ENCODE measurements around the gene GAS2L3. TPM values are rescaled to one million over a fixed set of nuclear protein-coding genes. Genes with fewer than 3 reads are reported as not detected.
"Not testable (repeated sequence)": the region's sequence is repeated elsewhere in the genome, so short reads cannot be mapped to it uniquely, and the experiment has no call there.

Gene GAS2L3
- total RNA-seq, 1 donor, result 38.0 TPM

DNA sequence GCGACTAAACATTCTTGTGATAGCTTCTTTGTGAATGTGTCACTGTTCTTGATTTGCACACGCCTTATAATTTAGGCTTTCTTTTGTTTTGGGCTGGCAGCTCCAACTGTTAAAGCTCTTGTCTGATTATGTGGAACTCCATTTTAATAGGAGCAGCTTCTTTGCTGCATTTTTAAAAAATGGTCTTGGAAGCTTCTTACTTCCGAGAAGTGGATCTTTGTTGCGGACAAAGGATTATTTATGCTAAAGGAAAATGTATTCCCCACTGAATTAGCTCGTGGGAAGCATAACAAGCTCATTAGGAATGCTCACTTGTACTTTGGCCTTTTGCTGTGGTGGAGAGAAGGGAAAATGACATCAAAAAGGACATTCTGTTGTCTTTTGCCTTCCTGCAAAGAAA is 20.0 kb downstream of the GAS2L3 start:
- DNase-seq (ENCODE audit: low read depth), result peak; percentile 20
- H3K4me3 ChIP-seq (ENCODE audit: low read depth, low read length), result peak overlapping the region; percentile 41
- TF ChIP-seq, protein P1, sequence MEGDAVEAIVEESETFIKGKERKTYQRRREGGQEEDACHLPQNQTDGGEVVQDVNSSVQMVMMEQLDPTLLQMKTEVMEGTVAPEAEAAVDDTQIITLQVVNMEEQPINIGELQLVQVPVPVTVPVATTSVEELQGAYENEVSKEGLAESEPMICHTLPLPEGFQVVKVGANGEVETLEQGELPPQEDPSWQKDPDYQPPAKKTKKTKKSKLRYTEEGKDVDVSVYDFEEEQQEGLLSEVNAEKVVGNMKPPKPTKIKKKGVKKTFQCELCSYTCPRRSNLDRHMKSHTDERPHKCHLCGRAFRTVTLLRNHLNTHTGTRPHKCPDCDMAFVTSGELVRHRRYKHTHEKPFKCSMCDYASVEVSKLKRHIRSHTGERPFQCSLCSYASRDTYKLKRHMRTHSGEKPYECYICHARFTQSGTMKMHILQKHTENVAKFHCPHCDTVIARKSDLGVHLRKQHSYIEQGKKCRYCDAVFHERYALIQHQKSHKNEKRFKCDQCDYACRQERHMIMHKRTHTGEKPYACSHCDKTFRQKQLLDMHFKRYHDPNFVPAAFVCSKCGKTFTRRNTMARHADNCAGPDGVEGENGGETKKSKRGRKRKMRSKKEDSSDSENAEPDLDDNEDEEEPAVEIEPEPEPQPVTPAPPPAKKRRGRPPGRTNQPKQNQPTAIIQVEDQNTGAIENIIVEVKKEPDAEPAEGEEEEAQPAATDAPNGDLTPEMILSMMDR (IDR thresholded peaks at IDR 0.05; ENCODE audit: insufficient read depth, low read depth, low read length), result no peak

DNA sequence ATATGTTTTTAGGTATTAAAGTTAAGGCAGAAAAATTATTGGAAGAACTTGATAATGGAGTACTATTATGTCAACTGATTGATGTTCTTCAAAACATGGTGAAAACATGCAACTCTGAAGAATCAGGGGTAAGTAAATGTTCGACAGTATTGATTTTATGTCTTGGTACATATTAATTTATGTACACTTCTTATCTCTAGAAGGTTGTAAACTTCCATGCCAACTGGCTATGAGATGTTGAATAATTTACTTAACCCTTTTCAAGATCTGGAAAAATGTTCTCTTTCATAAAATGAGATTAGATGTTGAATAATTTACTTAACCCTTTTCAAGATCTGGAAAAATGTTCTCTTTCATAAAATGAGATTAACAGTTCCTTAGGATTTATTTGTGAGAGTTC is 28.1 kb downstream of the GAS2L3 start:
- TF ChIP-seq, protein P1 (IDR thresholded peaks at IDR 0.05; ENCODE audit: insufficient read depth, low read depth, low read length), result no peak
- DNase-seq (ENCODE audit: low read depth), result no peak

GRCh38 chr12:100602997-100603396 is 29.5 kb downstream of the GAS2L3 start:
- not testable (repeated sequence) for DNase-seq (ENCODE audit: low read depth); H3K4me3 ChIP-seq (ENCODE audit: low read depth, low read length)

More for the DNA sequence above, 28.1 kb downstream of the GAS2L3 start:
- no peak overlapping the region for H3K4me3 ChIP-seq (ENCODE audit: low read depth, low read length)

- DNase-seq (ENCODE audit: low read depth), result no peak
- no peak overlapping the region for H3K4me3 ChIP-seq (ENCODE audit: low read depth, low read length)
- TF ChIP-seq, protein P1 (IDR thresholded peaks at IDR 0.05; ENCODE audit: insufficient read depth, low read depth, low read length), result no peak
Observed at GRCh38 chr12:100608776-100609175, 35.3 kb downstream of the GAS2L3 start.

DNA sequence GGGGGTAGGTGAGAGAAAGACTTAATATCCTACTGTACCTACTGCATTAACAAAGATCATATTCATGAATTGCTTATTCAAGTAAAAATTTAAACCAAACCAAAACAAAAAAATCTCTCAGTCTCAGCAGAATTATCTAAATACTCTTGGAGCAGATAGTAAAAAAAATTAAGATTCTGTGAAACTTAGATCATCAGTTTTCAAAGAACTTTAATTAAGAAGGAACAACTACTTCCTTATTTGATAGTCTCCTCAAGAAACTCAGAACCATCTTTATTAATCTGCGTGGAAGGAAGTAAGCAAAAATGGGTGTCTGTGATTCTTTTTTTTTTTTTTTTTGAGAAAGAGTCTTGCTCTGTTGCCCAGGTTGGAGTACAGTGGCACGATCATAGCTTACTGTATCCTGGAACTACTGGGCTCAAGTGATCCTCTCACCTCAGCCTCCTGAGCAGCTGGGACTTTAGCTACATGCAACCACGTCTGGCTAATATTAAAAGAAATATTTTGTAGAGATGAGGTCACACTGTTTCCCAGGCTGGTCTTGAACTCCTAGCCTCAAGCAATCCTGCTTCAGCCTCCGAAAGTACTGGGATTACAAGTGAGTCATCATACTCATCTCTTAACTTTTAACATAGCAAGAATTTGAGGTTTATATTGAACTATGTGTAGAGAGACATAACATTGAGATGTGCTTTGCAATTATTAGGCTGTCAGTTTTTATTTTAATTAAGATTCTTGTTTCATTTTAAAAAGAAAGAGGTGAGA is 37.4 kb downstream of the GAS2L3 start:
- H3K4me3 ChIP-seq (ENCODE audit: low read depth, low read length), result no peak overlapping the region
- TF ChIP-seq, protein P1 (IDR thresholded peaks at IDR 0.05; ENCODE audit: insufficient read depth, low read depth, low read length), result no peak
- DNase-seq (ENCODE audit: low read depth), result no peak

GRCh38 chr12:100612606-100613005 is 39.1 kb downstream of the GAS2L3 start:
- DNase-seq (ENCODE audit: low read depth), result no peak
- TF ChIP-seq, protein P1 (IDR thresholded peaks at IDR 0.05; ENCODE audit: insufficient read depth, low read depth, low read length), result no peak

DNA sequence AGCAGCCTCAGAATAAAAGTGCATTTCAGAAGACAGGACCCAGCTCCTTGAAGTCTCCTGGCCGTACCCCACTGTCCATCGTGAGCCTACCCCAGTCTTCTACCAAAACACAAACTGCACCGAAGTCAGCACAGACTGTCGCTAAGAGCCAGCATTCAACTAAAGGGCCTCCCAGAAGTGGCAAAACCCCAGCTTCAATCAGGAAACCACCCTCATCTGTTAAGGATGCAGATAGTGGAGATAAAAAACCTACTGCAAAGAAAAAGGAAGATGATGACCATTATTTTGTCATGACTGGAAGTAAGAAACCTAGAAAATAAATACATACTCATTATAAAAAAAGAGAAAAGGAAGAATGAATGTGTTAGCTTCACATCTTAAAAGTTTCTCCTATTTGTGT is 51.1 kb downstream of the GAS2L3 start:
- no peak overlapping the region for H3K4me3 ChIP-seq (ENCODE audit: low read depth, low read length)
- TF ChIP-seq, protein P1 (IDR thresholded peaks at IDR 0.05; ENCODE audit: insufficient read depth, low read depth, low read length), result no peak
- no peak for DNase-seq (ENCODE audit: low read depth)

More at GRCh38 chr12:100612606-100613005, 39.1 kb downstream of the GAS2L3 start:
- H3K4me3 ChIP-seq (ENCODE audit: low read depth, low read length), result no peak overlapping the region
